ENCODE results near the gene LINC00305.

LINC00305 gene

GRCh38 chr18:64131314-64131713 is 17.6 kb downstream of the LINC00305 start:
- no peak for TF ChIP-seq CTCF (IDR thresholded peaks at IDR 0.05; ENCODE audit: extremely low read depth, insufficient read depth, missing control alignments)
- DNase-seq (ENCODE audit: low spot score), result no peak
- in situ Hi-C loops (cut with MboI; ENCODE audit: low pct_unique_long_range_greater_than_20kb, low sequenced_read_pairs, unreplicated experiment), result no loop called here

GRCh38 chr18:64127172-64127571 is 21.7 kb downstream of the LINC00305 start:
- TF ChIP-seq CTCF (IDR thresholded peaks at IDR 0.05; ENCODE audit: extremely low read depth, insufficient read depth, missing control alignments), result no peak
- in situ Hi-C loops (cut with MboI; ENCODE audit: low pct_unique_long_range_greater_than_20kb, low sequenced_read_pairs, unreplicated experiment), result no loop called here
- peak; percentile 5 for DNase-seq (ENCODE audit: low spot score)

GRCh38 chr18:64119916-64120315 is 29.0 kb downstream of the LINC00305 start:
- in situ Hi-C loops (cut with MboI; ENCODE audit: low pct_unique_long_range_greater_than_20kb, low sequenced_read_pairs, unreplicated experiment), result no loop called here
- DNase-seq (ENCODE audit: low spot score), result peak; percentile 16
- peak; percentile 29 for TF ChIP-seq CTCF (IDR thresholded peaks at IDR 0.05; ENCODE audit: extremely low read depth, insufficient read depth, missing control alignments)

- in situ Hi-C loops (cut with MboI; ENCODE audit: low pct_unique_long_range_greater_than_20kb, low sequenced_read_pairs, unreplicated experiment), result no loop called here
- TF ChIP-seq CTCF (IDR thresholded peaks at IDR 0.05; ENCODE audit: extremely low read depth, insufficient read depth, missing control alignments), result no peak
These were observed 30.5 kb downstream of the LINC00305 start for GRCh38 chr18:64118406-64118805.

GRCh38 chr18:64116571-64117175 is 32.2 kb downstream of the LINC00305 start:
- no peak for TF ChIP-seq CTCF (IDR thresholded peaks at IDR 0.05; ENCODE audit: extremely low read depth, insufficient read depth, missing control alignments)
- DNase-seq (ENCODE audit: low spot score), result no peak
- in situ Hi-C loops (cut with MboI; ENCODE audit: low pct_unique_long_range_greater_than_20kb, low sequenced_read_pairs, unreplicated experiment), result no loop called here

More at GRCh38 chr18:64118406-64118805, 30.5 kb downstream of the LINC00305 start:
- DNase-seq (ENCODE audit: low spot score), result no peak

GRCh38 chr18:64115881-64116280 is 33.0 kb downstream of the LINC00305 start:
- no peak for DNase-seq (ENCODE audit: low spot score)
- no peak for TF ChIP-seq CTCF (IDR thresholded peaks at IDR 0.05; ENCODE audit: extremely low read depth, insufficient read depth, missing control alignments)
- in situ Hi-C loops (cut with MboI; ENCODE audit: low pct_unique_long_range_greater_than_20kb, low sequenced_read_pairs, unreplicated experiment), result no loop called here
